Thyroid gland (tissue), 4 donors: ENCODE results near the gene C4orf50.

ENCODE experiments used
- CTCF ChIP-seq, 6 experiments: fragments of 200-600 bp in 3 of 6; fragments of 450-650 bp in 3 of 6; sonication (generic) in 3 of 6; IDR thresholded peaks; one replicate each; pipeline ENCODE4 v1.5.1; 2016 to 2019; ENCODE audit warnings: antibody characterized with exemption in 6 of 6, mild to moderate bottlenecking in 2 of 6, inconsistent platforms in 1 of 6, moderate library complexity in 1 of 6
- POLR2A ChIP-seq, 2 donors: fragments of 450-650 bp; IDR thresholded peaks; one replicate each; pipeline ENCODE4 v1.6.1; 2017; ENCODE audit warnings: antibody characterized with exemption in 2 of 2, mild to moderate bottlenecking in 2 of 2, moderate library complexity in 1 of 2

GRCh38 chr4:6008766-6009385, 9.4 kb downstream of the C4orf50 start:
- TF ChIP-seq CTCF (IDR thresholded peaks at IDR 0.05) (no peak), POLR2A (IDR thresholded peaks at IDR 0.05) (no peak)
